Measurements from ENCODE around the gene KLC1. TPM values are rescaled to one million over a fixed set of nuclear protein-coding genes. Genes with fewer than 3 reads are reported as not detected.

Gene KLC1
- total and polyA plus RNA-seq, 5 experiments from 2014 or later: 50.7 to 252 (median 73.3) TPM

DNA sequence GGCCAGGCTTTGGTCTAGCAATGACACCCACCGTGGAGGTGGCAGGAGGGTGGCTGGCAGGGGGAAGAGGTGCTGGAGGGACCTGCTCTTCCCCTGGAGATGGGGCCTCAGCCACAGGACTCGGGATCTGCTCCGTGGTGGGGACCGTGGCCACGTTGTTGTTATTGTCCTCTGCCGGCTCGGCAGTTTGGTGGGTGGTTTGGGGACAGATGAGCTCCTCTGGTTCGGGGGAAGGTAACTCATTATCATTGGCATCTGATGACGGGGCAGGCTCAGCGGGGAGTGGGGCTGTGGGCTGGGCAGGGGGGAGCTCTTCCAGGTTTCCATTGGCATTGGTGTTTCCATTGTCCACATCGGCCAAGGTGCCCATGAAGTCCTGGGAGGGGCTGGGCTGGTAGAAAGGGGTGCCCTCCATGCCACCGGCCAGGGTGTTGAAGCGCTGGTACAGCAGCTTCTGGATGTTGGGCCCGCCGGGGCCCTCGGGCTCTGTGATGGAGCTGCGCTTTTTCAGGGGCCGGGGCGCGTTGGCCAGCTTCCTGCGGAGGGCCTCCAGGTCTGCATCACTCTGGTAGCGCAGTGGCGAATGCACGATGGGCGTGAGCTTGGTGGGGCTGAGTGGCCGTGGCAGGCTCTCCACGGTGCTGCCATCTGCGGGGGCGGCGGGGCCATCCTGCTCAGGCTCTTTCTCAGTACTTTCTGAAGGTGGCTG is 110.9 kb downstream of the KLC1 start:
- H3K27me3 Mint-ChIP-seq: no peaks in the 10 kb centered on the region
- ATAC-seq: no peak
- H3K4me3 Mint-ChIP-seq: no peak overlapping the region
- peaks cover 0 to 51% (median 11%) of the 10 kb centered on the region in 3 donors for H3K36me3 Mint-ChIP-seq
- peak overlapping the region in 1 of 10 donors; percentile 40 for H3K27ac Mint-ChIP-seq
- no peaks in the 10 kb centered on the region for H3K9me3 Mint-ChIP-seq
- no peaks in the 10 kb centered on the region for H3K4me1 Mint-ChIP-seq
- POLR2A ChIA-PET: no interaction called here
- no peak for DNase-seq

GRCh38 chr14:103740991-103741689 is 112.1 kb downstream of the KLC1 start:
- ATAC-seq: no peak
- no peak overlapping the region for H3K4me3 Mint-ChIP-seq
- H3K27ac Mint-ChIP-seq: no peak overlapping the region
- H3K4me1 Mint-ChIP-seq: no peaks in the 10 kb centered on the region
- no peaks in the 10 kb centered on the region for H3K9me3 Mint-ChIP-seq
- DNase-seq: no peak
- H3K36me3 Mint-ChIP-seq: peaks cover 0 to 51% (median 11%) of the 10 kb centered on the region in 3 donors
- POLR2A ChIA-PET: no interaction called here
- no peaks in the 10 kb centered on the region for H3K27me3 Mint-ChIP-seq

DNA sequence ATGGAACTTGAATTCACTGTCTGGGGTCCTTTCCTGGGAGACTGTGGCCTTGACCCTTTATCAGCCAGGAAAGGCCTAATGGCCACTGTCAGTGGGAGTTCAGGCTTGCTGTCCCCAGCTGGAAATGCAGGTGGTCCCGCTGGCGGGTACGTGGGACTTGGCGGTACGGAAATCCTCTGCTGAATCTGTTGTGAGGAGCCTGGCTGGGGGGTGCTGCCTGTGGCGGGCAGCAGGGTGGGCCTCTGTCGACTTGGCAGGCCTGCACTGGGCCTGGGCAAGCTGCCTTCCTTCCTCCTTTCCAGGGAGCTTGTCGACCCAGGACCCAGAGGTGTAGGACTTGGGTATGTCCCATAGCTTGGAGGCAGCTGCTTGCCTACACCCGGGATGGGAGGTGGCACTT is 112.9 kb downstream of the KLC1 start:
- DNase-seq: no peak
- H3K4me1 Mint-ChIP-seq: no peaks in the 10 kb centered on the region
- H3K27me3 Mint-ChIP-seq: no peaks in the 10 kb centered on the region

GRCh38 chr14:103742499-103743255 is 113.7 kb downstream of the KLC1 start:
- no peak overlapping the region for H3K4me3 Mint-ChIP-seq
- no peaks in the 10 kb centered on the region for H3K9me3 Mint-ChIP-seq
- ATAC-seq: no peak
- H3K27me3 Mint-ChIP-seq: no peaks in the 10 kb centered on the region
- peaks cover 0 to 45% (median 11%) of the 10 kb centered on the region in 3 donors for H3K36me3 Mint-ChIP-seq
- H3K4me1 Mint-ChIP-seq: peaks cover 0 to 5% (median under 1%) of the 10 kb centered on the region in 4 donors
- no peak for DNase-seq
- no peak overlapping the region for H3K27ac Mint-ChIP-seq
- POLR2A ChIA-PET: no interaction called here

More for the DNA sequence above, 112.9 kb downstream of the KLC1 start:
- no peak for ATAC-seq
- Mint-ChIP-seq H3K36me3 (peaks cover 0 to 51% (median 11%) of the 10 kb centered on the region in 3 donors), H3K27ac (no peak overlapping the region), H3K4me3 (no peak overlapping the region), H3K9me3 (no peaks in the 10 kb centered on the region)
- POLR2A ChIA-PET: no interaction called here

DNA sequence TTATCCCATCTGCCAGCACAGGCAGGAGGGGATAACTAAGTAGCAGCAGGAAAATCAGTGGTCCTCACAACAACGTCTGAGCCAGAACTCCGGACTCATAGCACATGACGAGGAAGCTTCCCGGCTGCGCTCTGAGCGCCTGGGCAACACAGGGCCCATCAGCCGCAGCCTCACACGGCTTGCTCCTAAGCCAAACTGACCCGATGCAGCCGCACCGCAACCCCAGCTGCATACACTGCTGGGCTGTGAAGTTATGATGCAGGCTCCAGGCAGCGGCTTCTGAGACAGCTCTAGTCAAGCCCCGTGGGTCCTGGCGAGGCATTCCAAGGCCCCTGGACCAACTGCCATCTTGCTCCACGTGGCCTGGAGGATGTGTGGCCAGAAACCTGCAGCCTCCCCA is 114.7 kb downstream of the KLC1 start:
- Mint-ChIP-seq H3K4me1 (peaks cover 8 to 15% (median 10%) of the 10 kb centered on the region in 4 donors), H3K27ac (no peak overlapping the region), H3K4me3 (no peak overlapping the region), H3K9me3 (no peaks in the 10 kb centered on the region), H3K36me3 (peaks cover 0 to 36% (median 8%) of the 10 kb centered on the region in 3 donors), H3K27me3 (no peaks in the 10 kb centered on the region)
- DNase-seq (no peak), ATAC-seq (no peak)
- POLR2A ChIA-PET: no interaction called here

- no peak for DNase-seq
- Mint-ChIP-seq H3K4me1 (peaks cover 12 to 24% (median 18%) of the 10 kb centered on the region in 4 donors), H3K36me3 (peaks cover 0 to 36% (median 8%) of the 10 kb centered on the region in 3 donors), H3K27ac (peak overlapping the region in 2 of 10 donors; percentile 12 to 27), H3K27me3 (no peaks in the 10 kb centered on the region), H3K4me3 (no peak overlapping the region), H3K9me3 (no peaks in the 10 kb centered on the region)
- POLR2A ChIA-PET: no interaction called here
- ATAC-seq: no peak
These were observed 115.8 kb downstream of the KLC1 start for GRCh38 chr14:103744621-103745395.

DNA sequence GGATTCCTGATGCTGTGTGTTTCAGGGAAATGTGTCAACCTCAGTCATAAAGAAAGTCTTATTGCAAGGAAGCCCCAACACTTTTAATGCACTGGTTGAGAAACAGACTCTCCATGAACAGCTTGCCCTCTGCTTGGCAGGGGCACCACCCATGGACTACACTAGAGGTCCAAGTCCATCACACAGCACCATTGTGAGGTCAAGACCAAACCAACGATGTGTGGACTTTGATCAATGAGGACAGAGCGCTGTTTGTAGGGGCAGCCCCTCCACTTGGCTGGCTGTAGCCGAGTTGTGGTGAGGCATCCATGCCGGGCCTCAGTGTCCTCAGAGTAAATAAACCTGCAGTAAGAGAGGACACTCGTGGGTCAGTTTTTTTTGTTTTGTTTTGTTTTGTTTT is 116.4 kb downstream of the KLC1 start:
- Mint-ChIP-seq H3K4me3 (no peak overlapping the region), H3K9me3 (no peaks in the 10 kb centered on the region), H3K27ac (no peak overlapping the region), H3K4me1 (peaks cover 12 to 26% (median 19%) of the 10 kb centered on the region in 4 donors), H3K36me3 (peaks cover 0 to 32% (median 8%) of the 10 kb centered on the region in 3 donors), H3K27me3 (no peaks in the 10 kb centered on the region)
- DNase-seq: no peak
- no peak for ATAC-seq
- POLR2A ChIA-PET: no interaction called here

DNA sequence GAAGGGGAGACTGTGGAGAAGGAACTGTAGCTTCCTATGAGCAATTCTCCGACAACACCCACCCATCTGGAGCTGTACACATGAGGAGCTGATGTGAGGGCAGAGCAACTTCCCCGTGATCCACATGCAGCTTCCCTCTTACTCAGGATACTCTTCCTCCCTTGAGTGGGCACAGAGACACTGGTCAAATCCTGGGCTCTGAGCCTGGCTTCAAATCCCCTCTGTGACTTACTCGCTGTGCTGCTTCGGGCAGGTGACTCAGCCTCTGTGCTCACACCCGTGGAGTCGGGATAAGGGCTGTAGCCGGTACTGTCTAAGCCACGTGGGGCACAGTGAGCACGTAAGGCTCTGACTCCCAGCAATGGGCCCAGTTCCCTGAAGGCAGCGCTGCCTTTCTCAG is 117.7 kb downstream of the KLC1 start:
- POLR2A ChIA-PET: interaction anchor here (1.1 kb wide), 1 partner anchor 174 kb away, joined by 5 read pairs; no protein-coding TSS in a partner anchor
- Mint-ChIP-seq H3K27ac (peak overlapping the region in 3 of 10 donors; percentile 55 to 65 (median 63)), H3K9me3 (no peaks in the 10 kb centered on the region), H3K27me3 (no peaks in the 10 kb centered on the region), H3K4me3 (no peak overlapping the region), H3K4me1 (peaks cover 12 to 26% (median 19%) of the 10 kb centered on the region in 4 donors), H3K36me3 (peaks cover 0 to 27% (median 8%) of the 10 kb centered on the region in 3 donors)
- ATAC-seq: no peak
- DNase-seq: no peak

GRCh38 chr14:103748534-103748857 is 119.5 kb downstream of the KLC1 start:
- POLR2A ChIA-PET: interaction anchor here (0.5 to 1.6 kb wide), 2 partner anchors 33 to 58 kb away, joined by 5 to 6 read pairs; partner anchors contain the start of genes XRCC3 and ZFYVE21
- DNase-seq (peak; percentile 10 to 80 (median 50)), ATAC-seq (peak; percentile 99 to 100)
- Mint-ChIP-seq H3K9me3 (no peaks in the 10 kb centered on the region), H3K4me3 (peak overlapping the region in 6 of 10 donors; percentile 7 to 70 (median 44)), H3K27me3 (no peaks in the 10 kb centered on the region), H3K36me3 (peaks cover 0 to 26% (median 5%) of the 10 kb centered on the region in 3 donors), H3K27ac (peak overlapping the region; percentile 37 to 94 (median 90)), H3K4me1 (peaks cover 12 to 26% (median 19%) of the 10 kb centered on the region in 4 donors)

GRCh38 chr14:103749452-103749851 is 120.4 kb downstream of the KLC1 start:
- POLR2A ChIA-PET: no interaction called here

GRCh38 chr14:103749860-103750259 is 120.8 kb downstream of the KLC1 start:
- Mint-ChIP-seq H3K4me3 (no peak overlapping the region), H3K4me1 (peaks cover 12 to 26% (median 19%) of the 10 kb centered on the region in 4 donors), H3K9me3 (no peaks in the 10 kb centered on the region), H3K27ac (peak overlapping the region in 6 of 10 donors; percentile 5 to 72 (median 42)), H3K36me3 (peaks cover 0 to 31% (median 3%) of the 10 kb centered on the region in 3 donors), H3K27me3 (no peaks in the 10 kb centered on the region)
- ATAC-seq: no peak
- POLR2A ChIA-PET: no interaction called here
- peak in 1 of 10 donors; percentile 11 for DNase-seq

More at GRCh38 chr14:103749452-103749851, 120.4 kb downstream of the KLC1 start:
- H3K4me3 Mint-ChIP-seq: peak overlapping the region in 1 of 10 donors; percentile 30
- H3K27ac Mint-ChIP-seq: peak overlapping the region in 2 of 10 donors; percentile 48 to 62
- no peaks in the 10 kb centered on the region for H3K27me3 Mint-ChIP-seq
- DNase-seq: no peak
- no peaks in the 10 kb centered on the region for H3K9me3 Mint-ChIP-seq
- ATAC-seq: no peak
- H3K4me1 Mint-ChIP-seq: peaks cover 12 to 26% (median 19%) of the 10 kb centered on the region in 4 donors
- peaks cover 0 to 31% (median 5%) of the 10 kb centered on the region in 3 donors for H3K36me3 Mint-ChIP-seq
